NT2/D1 (cell line): ENCODE results near the gene AHDC1.
A peak's percentile ranks its signal among the peaks of the same experiment; 100 is the strongest.

ENCODE experiments used
- DNase-seq: peaks from one replicate; pipeline ENCODE4 v3.0.0-alpha.2; 2011; ENCODE audit warnings: low read depth, low spot score
- H3K27me3 ChIP-seq: 2 replicates; pipeline ENCODE4 v1.6.0; 2011; ENCODE audit warnings: mild to moderate bottlenecking; ENCODE audit not compliant: insufficient read length, insufficient read depth
- H3K36me3 ChIP-seq: 2 replicates; pipeline ENCODE4 v1.6.1; 2011; ENCODE audit warnings: mild to moderate bottlenecking, low read length, mixed read lengths; ENCODE audit not compliant: insufficient read depth, insufficient read length
- H3K4me1 ChIP-seq: 2 replicates; pipeline ENCODE4 v1.5.1; 2011; ENCODE audit not compliant: insufficient read depth, insufficient read length
- H3K4me3 ChIP-seq: 2 replicates; pipeline ENCODE4 v1.5.1; 2011; ENCODE audit warnings: low read depth; ENCODE audit not compliant: insufficient read length
- H3K9ac ChIP-seq: 2 replicates; pipeline ENCODE4 v1.6.0; 2011; ENCODE audit warnings: low read depth; ENCODE audit not compliant: insufficient read length
- H3K9me3 ChIP-seq: 2 replicates; pipeline ENCODE4 v1.5.1; 2011; ENCODE audit warnings: mild to moderate bottlenecking, low read length; ENCODE audit not compliant: insufficient read depth
- SUZ12 ChIP-seq: IDR thresholded peaks from 2 replicates; pipeline ENCODE4 v1.6.1; 2011; ENCODE audit not compliant: insufficient read length, insufficient read depth; ENCODE audit errors: extremely low read depth
- YY1 ChIP-seq: IDR thresholded peaks from 2 replicates; pipeline ENCODE4 v1.6.1; 2011; ENCODE audit not compliant: insufficient read length, insufficient read depth
- ZNF274 ChIP-seq: IDR thresholded peaks from 2 replicates; pipeline ENCODE4 v1.6.1; 2011; ENCODE audit warnings: mild to moderate bottlenecking, low read depth, low read length

The AHDC1 gene

DNA sequence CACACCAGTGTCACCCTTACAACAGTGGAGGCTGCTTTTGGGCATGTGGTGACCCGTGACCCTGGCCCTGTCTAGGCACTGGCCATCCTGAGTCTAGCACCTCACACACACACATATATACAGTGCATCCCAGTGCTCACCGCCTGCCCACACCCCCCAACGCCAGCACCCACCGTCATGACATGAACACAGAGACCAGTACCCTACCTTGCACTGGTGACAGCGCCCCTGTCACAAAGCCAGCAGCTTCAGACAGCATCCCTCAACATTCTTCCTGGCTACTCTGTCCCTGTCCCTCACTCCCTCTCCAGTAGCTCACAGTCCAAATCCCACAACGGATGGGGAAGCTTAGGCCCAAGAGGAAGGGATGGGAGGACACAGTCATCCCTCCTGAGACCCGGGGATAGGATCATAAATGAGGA is 27.1 kb downstream of the AHDC1 start:
- no peaks in the 10 kb centered on the region for H3K9me3 ChIP-seq
- peak overlapping the region; percentile 34 for H3K9ac ChIP-seq
- no peaks in the 10 kb centered on the region for H3K27me3 ChIP-seq
- DNase-seq, result no peak
- TF ChIP-seq YY1, result no peak
- TF ChIP-seq ZNF274, result no peak
- no peak for TF ChIP-seq SUZ12
- H3K4me1 ChIP-seq, result peaks cover 39% of the 10 kb centered on the region
- no peak overlapping the region for H3K4me3 ChIP-seq
- H3K36me3 ChIP-seq, result peaks cover 20% of the 10 kb centered on the region

GRCh38 chr1:27575840-27576331 is 28.1 kb downstream of the AHDC1 start:
- DNase-seq, result no peak
- peak overlapping the region; percentile 77 for H3K9ac ChIP-seq
- TF ChIP-seq SUZ12, result no peak
- no peak for TF ChIP-seq YY1
- no peak for TF ChIP-seq ZNF274
- peaks cover 45% of the 10 kb centered on the region for H3K4me1 ChIP-seq
- H3K9me3 ChIP-seq, result no peaks in the 10 kb centered on the region
- no peaks in the 10 kb centered on the region for H3K27me3 ChIP-seq
- peak overlapping the region; percentile 0 for H3K4me3 ChIP-seq
- H3K36me3 ChIP-seq, result peaks cover 15% of the 10 kb centered on the region

DNA sequence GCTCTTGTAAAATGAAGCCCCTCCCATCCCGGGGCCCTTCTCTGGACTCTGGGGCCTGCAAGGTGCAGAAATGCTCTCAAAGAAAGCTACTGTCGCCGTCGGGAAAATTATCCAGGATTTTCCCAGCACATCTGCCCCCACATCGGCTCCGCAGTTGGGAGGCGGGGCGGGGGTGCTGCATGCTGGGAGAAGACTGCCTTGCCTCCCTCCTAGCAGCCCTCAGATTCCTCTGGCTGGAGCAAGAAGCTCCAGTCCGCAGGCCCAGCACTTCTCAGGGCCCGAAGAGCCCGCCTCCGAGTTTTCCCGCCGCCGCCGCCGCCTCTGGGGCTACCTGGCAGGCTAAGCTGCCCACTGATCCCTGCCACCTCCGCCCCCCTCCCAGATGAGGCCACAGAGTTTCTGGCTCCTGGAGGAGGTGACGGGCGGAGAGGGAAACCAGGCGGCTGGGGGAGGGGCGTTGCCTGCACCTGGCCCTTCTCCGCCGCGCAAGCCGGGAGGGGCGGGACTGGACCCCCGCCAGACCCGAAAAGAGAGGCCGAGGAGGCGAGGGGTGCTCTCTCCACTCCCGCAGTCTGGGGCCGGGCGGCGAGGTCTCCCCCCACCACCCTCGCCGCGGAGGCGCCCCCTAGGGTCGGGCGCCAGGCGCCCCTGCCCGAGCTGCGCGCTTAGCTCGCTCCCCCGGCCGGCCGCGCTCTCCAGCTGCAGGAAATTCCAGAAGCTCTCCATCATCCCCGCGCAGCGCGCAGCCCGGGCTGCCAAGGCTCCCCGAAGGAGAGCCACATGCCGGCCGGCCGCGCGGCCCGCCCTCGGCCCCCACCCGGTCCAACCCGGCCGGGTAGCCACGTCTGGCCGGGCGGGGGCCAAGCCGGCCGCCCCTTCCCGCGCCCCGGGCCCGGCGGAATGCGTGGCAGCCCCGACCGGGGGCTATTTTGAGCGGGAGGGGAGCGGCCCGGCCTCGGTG is 28.8 kb downstream of the AHDC1 start:
- no peaks in the 10 kb centered on the region for H3K9me3 ChIP-seq
- H3K4me1 ChIP-seq, result peaks cover 52% of the 10 kb centered on the region
- TF ChIP-seq YY1 (no peak), ZNF274 (no peak), SUZ12 (no peak)
- peak; percentile 89 for DNase-seq
- peak overlapping the region; percentile 29 for H3K4me3 ChIP-seq
- H3K27me3 ChIP-seq, result no peaks in the 10 kb centered on the region
- H3K36me3 ChIP-seq, result peaks cover 12% of the 10 kb centered on the region
- H3K9ac ChIP-seq, result peak overlapping the region; percentile 77

GRCh38 chr1:27574001-27574781 is 29.8 kb downstream of the AHDC1 start:
- H3K9ac ChIP-seq, result peak overlapping the region; percentile 77

GRCh38 chr1:27572679-27573426 is 31.1 kb downstream of the AHDC1 start:
- H3K36me3 ChIP-seq, result peaks cover 10% of the 10 kb centered on the region
- H3K9me3 ChIP-seq, result no peaks in the 10 kb centered on the region
- DNase-seq, result no peak
- peaks cover 68% of the 10 kb centered on the region for H3K4me1 ChIP-seq
- H3K9ac ChIP-seq, result peak overlapping the region; percentile 74
- TF ChIP-seq SUZ12 (no peak), YY1 (no peak), ZNF274 (no peak)
- H3K27me3 ChIP-seq, result no peaks in the 10 kb centered on the region
- no peak overlapping the region for H3K4me3 ChIP-seq

More at GRCh38 chr1:27574001-27574781, 29.8 kb downstream of the AHDC1 start:
- Histone ChIP-seq H3K27me3 (no peaks in the 10 kb centered on the region), H3K36me3 (peaks cover 12% of the 10 kb centered on the region), H3K4me1 (peaks cover 61% of the 10 kb centered on the region), H3K4me3 (peak overlapping the region; percentile 16), H3K9me3 (no peaks in the 10 kb centered on the region)
- no peak for DNase-seq
- TF ChIP-seq YY1 (no peak), SUZ12 (no peak), ZNF274 (no peak)

GRCh38 chr1:27572019-27572678 is 31.8 kb downstream of the AHDC1 start:
- no peaks in the 10 kb centered on the region for H3K9me3 ChIP-seq
- DNase-seq, result no peak

More at GRCh38 chr1:27572019-27572678, 31.8 kb downstream of the AHDC1 start:
- H3K9ac ChIP-seq, result peak overlapping the region; percentile 74
- peaks cover 71% of the 10 kb centered on the region for H3K4me1 ChIP-seq
- H3K4me3 ChIP-seq, result peak overlapping the region; percentile 1
- H3K36me3 ChIP-seq, result peaks cover 13% of the 10 kb centered on the region
- no peaks in the 10 kb centered on the region for H3K27me3 ChIP-seq
- TF ChIP-seq ZNF274, result no peak
- TF ChIP-seq YY1, result no peak
- no peak for TF ChIP-seq SUZ12
